Measurements from ENCODE around the gene MRTFA.

DNA sequence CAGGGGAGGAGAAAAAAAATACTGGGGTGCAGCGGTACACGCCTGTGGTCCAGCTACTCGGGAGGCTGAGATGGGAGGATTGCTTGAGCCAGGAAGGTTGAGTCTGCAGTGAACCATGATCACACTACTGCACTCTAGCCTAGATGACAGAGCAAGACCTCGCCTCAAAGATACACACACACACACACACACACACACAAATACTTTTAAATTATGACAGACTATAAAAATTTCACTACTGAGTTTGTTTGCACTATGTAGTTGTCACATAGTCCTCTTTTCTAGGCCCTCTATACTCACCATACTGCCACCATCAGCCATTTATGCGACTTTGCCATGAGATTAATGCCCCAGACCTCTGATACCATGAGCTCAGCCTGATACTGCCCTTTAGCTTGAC lies 109.6 kb downstream of the MRTFA start:
- TF ChIP-seq, protein P1, sequence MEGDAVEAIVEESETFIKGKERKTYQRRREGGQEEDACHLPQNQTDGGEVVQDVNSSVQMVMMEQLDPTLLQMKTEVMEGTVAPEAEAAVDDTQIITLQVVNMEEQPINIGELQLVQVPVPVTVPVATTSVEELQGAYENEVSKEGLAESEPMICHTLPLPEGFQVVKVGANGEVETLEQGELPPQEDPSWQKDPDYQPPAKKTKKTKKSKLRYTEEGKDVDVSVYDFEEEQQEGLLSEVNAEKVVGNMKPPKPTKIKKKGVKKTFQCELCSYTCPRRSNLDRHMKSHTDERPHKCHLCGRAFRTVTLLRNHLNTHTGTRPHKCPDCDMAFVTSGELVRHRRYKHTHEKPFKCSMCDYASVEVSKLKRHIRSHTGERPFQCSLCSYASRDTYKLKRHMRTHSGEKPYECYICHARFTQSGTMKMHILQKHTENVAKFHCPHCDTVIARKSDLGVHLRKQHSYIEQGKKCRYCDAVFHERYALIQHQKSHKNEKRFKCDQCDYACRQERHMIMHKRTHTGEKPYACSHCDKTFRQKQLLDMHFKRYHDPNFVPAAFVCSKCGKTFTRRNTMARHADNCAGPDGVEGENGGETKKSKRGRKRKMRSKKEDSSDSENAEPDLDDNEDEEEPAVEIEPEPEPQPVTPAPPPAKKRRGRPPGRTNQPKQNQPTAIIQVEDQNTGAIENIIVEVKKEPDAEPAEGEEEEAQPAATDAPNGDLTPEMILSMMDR (IDR thresholded peaks at IDR 0.05), result no peak
- TF ChIP-seq POLR2A (IDR thresholded peaks at IDR 0.05), result no peak
- no peak for TF ChIP-seq POLR2AphosphoS5 (IDR thresholded peaks at IDR 0.05)
